Measurements from ENCODE around the gene SPOCK2.

Gene SPOCK2

DNA sequence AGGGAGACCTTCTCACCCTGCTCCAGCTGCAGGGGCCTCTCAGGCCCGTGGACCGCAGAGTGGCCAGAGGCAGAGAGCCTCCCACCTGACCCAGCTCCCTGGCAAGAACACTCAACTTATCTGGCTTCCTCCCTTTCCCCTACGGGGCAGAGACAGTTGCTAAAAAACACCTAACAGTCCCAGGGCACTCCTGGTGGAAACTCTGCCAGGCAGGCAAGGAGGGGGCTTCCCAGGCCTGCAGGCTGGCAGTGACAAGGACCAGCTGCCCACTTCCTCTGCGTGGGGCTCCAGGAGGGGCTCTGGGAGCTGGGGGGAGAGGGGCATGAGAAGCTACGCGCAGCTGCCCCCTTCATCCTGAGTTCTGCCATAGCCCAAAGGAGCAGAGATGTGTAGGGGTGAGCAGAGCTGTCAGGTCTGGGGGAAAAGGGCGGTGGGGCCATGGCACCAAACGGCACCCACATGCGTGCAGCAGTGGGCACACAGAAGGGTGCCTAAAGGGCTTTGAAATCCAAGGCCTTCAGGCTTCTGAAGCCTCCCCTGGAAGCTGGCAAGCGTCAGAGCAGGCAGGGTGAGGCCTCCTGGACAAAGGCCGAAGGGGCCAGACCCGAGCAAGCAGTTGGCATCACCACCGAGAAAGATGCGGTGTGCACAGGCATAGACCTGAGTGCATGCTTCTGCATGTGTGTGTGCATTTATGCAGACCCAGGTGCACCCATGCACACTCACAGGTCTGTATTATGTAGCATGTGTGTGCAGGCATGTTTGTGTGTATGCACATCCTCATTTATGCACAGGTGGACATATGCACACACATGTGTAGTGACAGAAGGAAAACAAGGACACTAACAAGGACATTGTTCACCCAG lies 14.4 kb downstream of the SPOCK2 start:
- H3K27ac ChIP-seq, result no peak overlapping the region
- TF ChIP-seq, protein P1, sequence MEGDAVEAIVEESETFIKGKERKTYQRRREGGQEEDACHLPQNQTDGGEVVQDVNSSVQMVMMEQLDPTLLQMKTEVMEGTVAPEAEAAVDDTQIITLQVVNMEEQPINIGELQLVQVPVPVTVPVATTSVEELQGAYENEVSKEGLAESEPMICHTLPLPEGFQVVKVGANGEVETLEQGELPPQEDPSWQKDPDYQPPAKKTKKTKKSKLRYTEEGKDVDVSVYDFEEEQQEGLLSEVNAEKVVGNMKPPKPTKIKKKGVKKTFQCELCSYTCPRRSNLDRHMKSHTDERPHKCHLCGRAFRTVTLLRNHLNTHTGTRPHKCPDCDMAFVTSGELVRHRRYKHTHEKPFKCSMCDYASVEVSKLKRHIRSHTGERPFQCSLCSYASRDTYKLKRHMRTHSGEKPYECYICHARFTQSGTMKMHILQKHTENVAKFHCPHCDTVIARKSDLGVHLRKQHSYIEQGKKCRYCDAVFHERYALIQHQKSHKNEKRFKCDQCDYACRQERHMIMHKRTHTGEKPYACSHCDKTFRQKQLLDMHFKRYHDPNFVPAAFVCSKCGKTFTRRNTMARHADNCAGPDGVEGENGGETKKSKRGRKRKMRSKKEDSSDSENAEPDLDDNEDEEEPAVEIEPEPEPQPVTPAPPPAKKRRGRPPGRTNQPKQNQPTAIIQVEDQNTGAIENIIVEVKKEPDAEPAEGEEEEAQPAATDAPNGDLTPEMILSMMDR (IDR thresholded peaks at IDR 0.05; ENCODE audit: low read depth, low read length), result no peak
- no peak for DNase-seq

DNA sequence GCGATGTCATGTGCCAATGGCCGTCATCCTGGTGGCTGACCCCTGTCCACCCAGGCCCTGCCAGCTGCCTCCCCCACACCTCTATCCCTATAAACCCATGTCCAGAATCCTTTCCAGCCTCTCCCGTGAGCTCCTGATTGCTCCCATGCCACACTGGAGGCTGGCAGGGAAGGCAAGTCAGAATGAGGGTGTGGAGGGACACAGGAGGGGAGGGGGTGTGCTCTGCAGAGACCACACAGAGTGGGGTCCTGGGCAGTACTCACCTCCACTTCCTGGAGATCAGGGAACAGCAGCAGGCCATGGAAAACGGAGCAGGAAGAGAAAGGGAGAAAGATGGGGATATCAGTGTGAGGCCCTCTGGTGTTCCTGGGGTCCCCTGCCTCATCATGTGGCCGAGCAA lies 15.7 kb downstream of the SPOCK2 start:
- no peak for DNase-seq
- TF ChIP-seq, protein P1 (IDR thresholded peaks at IDR 0.05; ENCODE audit: low read depth, low read length), result no peak
- Histone ChIP-seq H3K9me3 (ENCODE audit: severe bottlenecking) (peaks cover 4% of the 10 kb centered on the region), H3K4me3 (ENCODE audit: low read depth, low read length) (no peak overlapping the region), H3K27ac (no peak overlapping the region), H3K27me3 (ENCODE audit: insufficient read depth, low read depth, severe bottlenecking) (no peaks in the 10 kb centered on the region), H3K36me3 (no peaks in the 10 kb centered on the region)

More for the DNA sequence above, 14.4 kb downstream of the SPOCK2 start:
- peaks cover 4% of the 10 kb centered on the region for H3K9me3 ChIP-seq (ENCODE audit: severe bottlenecking)
- H3K36me3 ChIP-seq, result no peaks in the 10 kb centered on the region
- no peak overlapping the region for H3K4me3 ChIP-seq (ENCODE audit: low read depth, low read length)
- no peaks in the 10 kb centered on the region for H3K27me3 ChIP-seq (ENCODE audit: insufficient read depth, low read depth, severe bottlenecking)

DNA sequence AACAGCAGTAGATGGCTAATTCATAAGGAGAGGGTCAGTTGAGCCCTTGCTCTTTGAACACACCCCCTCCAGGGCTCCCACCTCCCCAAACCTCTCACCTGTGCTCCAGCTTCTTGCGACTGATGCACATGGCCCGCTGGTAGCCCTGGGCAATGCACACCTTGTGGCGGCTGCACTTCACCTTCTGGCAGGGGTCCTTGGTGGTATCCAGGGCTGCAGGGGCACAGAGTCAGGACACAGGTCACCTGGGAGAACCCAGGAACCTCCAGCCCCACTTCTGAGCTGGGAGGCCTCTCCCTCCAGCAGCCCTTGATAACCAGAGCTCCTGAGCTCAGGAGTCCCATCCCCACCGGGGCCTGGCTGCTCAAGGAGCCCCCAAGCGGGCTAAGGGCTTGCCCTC lies 16.3 kb downstream of the SPOCK2 start:
- no peak for DNase-seq
- Histone ChIP-seq H3K36me3 (no peaks in the 10 kb centered on the region), H3K4me3 (ENCODE audit: low read depth, low read length) (no peak overlapping the region), H3K27me3 (ENCODE audit: insufficient read depth, low read depth, severe bottlenecking) (no peaks in the 10 kb centered on the region), H3K27ac (no peak overlapping the region), H3K9me3 (ENCODE audit: severe bottlenecking) (peaks cover 4% of the 10 kb centered on the region)
- TF ChIP-seq, protein P1 (IDR thresholded peaks at IDR 0.05; ENCODE audit: low read depth, low read length), result no peak

DNA sequence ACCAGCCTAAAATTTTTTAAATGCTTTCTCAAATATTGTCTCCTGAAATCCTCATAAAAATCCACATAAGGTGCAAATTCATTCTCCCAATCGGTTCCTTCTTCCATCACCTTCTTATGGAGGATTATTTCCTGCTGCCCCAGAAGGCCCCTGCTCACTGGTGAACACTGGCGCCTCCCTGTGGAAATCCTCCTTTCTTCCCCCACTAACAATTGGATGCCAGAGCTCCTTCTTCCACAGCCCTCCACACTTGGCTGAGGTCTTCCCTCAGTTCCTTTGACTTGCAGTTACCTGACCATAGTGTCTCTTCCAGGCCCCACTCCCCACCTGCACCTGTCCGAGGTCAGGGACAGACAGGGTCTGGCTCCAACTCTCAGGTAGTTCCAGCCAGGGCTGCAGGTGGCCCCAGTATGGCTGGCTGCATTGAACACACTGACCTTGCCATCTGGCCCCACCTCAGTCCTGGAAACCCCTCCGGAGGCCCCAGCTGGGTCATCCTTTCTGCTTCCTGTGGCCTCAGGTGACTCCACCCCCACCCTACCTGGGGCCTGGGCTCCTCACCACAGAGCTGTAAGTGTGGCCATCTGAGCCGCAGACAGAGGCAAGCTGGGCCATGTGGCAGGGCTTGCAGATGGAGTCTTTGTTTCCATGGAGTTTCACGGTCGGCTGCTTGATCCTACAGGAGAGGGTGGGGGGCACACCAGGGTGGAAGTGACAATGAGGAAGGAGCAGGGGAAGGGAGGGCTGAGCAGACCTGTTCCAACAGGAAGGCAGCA lies 18.4 kb downstream of the SPOCK2 start:
- Histone ChIP-seq H3K9me3 (ENCODE audit: severe bottlenecking) (peaks cover 4% of the 10 kb centered on the region), H3K4me3 (ENCODE audit: low read depth, low read length) (peak overlapping the region; percentile 27), H3K36me3 (peaks cover 5% of the 10 kb centered on the region; the same call in 1 of the 2 replicates), H3K27ac (peak overlapping the region; percentile 96), H3K27me3 (ENCODE audit: insufficient read depth, low read depth, severe bottlenecking) (no peaks in the 10 kb centered on the region)
- TF ChIP-seq, protein P1 (IDR thresholded peaks at IDR 0.05; ENCODE audit: low read depth, low read length), result peak; percentile 73
- peak; percentile 99 for DNase-seq

DNA sequence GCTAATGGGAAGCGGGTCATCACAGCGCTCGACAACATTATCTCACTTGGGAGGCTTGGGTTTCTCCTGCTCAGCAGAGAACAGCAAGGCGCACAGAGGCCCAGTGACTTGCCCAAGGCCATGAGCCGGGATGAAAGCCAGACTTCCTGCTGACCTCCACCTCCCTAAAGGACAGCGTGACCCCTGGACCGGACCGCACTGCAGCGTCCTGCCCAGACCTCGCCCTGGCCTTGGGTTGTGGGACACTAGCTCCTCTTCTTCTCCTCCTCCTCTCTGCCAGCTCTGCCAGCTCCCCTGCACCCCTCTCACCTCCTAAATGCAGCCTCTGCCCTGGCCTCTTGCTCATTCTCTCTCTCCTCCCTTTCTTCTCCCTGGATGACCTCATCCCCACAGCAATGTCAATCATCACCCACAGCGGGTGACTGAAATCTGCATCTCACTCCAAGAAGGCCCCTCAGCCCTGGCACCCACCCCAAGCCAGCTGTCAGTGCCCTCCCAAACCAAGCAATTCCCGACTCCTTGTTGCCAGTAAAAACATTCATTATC lies 19.4 kb downstream of the SPOCK2 start:
- H3K27ac ChIP-seq, result peak overlapping the region; percentile 96
- H3K36me3 ChIP-seq, result peaks cover 5% of the 10 kb centered on the region; the same call in 1 of the 2 replicates
- TF ChIP-seq, protein P1 (IDR thresholded peaks at IDR 0.05; ENCODE audit: low read depth, low read length), result no peak
- no peak overlapping the region; the same call in 1 of the 2 replicates for H3K4me3 ChIP-seq (ENCODE audit: low read depth, low read length)
- H3K9me3 ChIP-seq (ENCODE audit: severe bottlenecking), result peaks cover 4% of the 10 kb centered on the region
- H3K27me3 ChIP-seq (ENCODE audit: insufficient read depth, low read depth, severe bottlenecking), result no peaks in the 10 kb centered on the region
- peak; percentile 48 for DNase-seq

Measured in WERI-Rb-1 (cell line).